ENCODE data around the gene MAFG.
"Not testable (repeated sequence)": the region's sequence is repeated elsewhere in the genome, so short reads cannot be mapped to it uniquely, and the experiment has no call there.

The MAFG gene

GRCh38 chr17:81958633-81959342 is 31.3 kb upstream of the MAFG start:
- no peak for DNase-seq (ENCODE audit: low read depth)

GRCh38 chr17:81957691-81958432 is 30.3 kb upstream of the MAFG start:
- DNase-seq (ENCODE audit: low read depth): no peak

DNA sequence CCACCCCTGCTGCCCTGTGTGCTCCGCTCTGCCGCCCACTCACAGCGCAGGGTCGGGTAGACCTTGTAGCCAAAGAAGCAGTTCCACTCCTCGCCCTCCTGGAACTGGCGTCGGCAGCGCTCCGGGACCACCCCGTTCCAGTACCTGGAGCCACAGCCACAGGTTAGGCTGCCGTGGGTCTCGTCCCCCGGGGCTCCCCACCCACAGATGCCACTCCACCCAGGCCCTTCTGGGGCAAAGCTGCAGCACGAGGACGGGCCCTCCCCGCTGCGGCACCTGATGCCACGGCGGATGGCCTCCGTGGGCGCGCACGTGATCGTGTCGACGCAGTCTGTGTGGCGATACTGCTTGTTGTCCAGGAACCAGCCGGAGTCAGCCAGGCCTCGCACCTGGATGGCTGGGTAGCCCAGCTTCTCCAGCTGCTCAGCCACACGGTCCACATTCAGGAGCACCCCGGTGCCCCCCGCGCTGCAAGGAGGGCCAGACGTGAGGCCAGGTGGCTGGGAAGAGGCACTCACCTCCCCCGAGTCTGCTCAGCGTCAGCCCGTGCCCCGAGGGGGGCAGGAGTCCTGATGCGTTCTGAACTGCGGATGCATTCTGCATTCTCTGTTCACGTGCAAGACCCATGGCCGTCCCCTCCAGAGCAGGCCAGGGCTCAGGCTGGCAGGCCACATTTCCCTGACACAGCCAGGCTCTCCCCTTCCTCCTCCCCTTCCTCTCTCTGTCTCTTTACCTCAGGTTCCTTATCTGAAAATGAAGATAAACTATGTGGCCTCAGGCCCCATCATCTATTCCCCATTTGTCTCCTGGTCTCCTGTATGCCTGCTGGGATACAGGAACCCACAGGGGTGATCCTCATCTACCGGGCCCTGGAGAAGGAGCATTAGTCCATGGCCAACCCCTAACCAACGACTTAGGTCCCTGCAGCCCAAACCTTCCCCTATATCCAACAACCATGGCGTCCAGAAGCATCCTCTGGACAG is 29.4 kb upstream of the MAFG start:
- DNase-seq (ENCODE audit: low read depth): no peak

DNA sequence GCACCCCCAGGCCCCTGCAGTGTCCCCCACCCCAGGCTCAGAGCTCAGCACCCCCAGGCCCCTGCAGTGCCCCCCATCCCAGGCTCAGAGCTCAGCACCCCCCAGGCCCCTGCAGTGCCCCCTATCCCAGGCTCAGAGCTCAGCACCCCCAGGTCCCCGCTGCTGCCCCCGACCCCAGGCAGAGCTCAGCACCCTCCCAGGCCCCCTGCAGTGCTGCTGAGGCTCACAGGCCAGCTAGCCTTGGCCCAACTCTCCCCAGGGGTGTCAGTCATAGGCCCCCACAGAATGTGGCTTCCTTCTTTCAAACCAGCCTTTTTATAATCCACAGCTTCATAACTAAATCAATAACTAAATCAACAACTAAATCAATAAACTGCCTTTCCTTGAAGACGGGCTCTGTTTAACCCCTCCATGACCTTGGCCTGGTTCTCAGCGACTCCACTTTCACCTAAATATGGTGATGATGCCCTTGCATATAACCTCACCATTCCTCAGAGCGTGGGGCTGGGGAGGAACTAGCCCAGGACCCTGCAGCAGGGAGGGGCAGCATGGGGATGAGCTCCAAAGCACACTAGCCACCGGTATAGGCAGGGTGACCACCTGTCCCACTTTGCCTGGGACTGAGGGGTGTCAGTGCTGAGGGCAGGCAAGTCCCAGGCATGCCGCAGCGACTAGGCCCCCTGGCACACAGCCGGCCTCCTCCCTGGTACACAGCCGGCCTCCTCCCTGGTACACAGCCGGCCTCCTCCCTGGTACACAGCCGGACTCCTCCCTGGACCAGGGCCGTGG is 28.4 kb upstream of the MAFG start:
- no peak for DNase-seq (ENCODE audit: low read depth)

DNA sequence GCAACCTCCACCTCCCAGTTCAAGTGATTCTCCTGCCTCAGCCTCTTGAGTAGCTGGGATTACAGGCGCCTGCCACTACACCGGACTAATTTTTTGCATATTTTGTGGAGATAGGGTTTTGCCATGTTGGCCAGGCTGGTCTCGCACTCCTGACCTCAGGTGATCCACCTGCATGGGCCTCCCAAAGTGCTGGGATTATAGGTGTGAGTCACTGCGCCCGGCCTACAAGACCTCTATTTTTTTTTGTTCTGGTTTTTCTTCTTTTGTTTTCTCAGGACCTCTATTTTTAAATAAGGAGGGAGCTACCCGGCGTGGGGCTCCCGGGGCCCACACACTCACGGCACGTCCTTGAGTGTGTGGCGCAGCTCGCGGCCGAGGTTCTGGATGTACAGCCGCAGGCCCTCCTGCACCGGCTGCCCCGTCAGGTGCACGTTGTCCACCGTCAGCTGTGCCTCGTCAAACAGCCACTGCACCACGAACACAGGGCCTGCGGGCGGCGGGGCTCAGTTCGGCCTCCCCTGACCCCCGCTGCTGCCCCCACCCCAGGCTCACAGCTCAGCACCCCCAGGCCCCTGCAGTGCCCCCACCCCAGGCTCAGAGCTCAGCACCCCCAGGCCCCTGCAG is 27.6 kb upstream of the MAFG start:
- no peak for DNase-seq (ENCODE audit: low read depth)

- DNase-seq (ENCODE audit: low read depth): no peak
Observed at GRCh38 chr17:81954131-81955057, 26.9 kb upstream of the MAFG start.

DNA sequence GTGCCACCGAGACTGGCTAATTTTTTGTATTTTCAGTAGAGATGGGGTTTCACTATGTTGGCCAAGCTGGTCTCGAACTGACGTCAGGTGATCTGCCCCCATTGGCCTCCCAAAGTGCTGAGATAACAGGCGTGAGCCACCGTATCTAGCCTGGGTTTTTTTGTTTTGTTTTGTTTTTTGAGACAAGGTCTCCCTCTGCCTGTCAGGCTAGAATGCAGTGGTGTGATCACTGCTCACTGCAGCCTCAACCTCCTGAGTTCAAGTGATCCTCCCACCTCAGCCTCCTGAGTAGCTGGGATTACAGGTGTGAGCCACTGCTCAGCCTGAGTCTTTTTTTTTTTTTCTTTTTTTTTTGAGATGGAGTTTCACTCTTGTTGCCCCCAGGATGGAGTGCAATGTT is 25.9 kb upstream of the MAFG start:
- not testable (repeated sequence) for DNase-seq (ENCODE audit: low read depth)

DNA sequence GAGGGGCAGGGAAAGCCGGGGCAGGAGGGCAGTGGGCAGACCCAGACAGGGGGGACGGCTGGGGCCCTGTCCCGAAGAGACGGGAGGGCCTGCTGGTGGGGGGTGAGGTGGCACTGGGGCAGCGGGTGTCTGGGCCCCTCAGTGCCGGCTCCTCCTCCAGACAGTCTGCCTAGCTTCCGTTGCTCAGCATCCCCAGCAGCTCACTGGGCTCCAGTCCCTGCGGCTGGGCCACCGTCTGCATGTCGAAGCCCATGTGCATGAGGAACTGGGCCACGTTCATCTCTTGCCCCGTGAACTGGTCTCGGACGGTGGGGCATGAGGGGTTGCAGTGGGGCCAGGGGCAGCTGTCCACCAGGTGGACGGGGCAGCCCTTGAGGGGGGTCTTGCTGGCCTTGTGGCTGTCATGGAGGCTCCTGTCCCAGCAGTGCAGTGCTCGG is 25.3 kb upstream of the MAFG start:
- DNase-seq (ENCODE audit: low read depth): no peak

DNA sequence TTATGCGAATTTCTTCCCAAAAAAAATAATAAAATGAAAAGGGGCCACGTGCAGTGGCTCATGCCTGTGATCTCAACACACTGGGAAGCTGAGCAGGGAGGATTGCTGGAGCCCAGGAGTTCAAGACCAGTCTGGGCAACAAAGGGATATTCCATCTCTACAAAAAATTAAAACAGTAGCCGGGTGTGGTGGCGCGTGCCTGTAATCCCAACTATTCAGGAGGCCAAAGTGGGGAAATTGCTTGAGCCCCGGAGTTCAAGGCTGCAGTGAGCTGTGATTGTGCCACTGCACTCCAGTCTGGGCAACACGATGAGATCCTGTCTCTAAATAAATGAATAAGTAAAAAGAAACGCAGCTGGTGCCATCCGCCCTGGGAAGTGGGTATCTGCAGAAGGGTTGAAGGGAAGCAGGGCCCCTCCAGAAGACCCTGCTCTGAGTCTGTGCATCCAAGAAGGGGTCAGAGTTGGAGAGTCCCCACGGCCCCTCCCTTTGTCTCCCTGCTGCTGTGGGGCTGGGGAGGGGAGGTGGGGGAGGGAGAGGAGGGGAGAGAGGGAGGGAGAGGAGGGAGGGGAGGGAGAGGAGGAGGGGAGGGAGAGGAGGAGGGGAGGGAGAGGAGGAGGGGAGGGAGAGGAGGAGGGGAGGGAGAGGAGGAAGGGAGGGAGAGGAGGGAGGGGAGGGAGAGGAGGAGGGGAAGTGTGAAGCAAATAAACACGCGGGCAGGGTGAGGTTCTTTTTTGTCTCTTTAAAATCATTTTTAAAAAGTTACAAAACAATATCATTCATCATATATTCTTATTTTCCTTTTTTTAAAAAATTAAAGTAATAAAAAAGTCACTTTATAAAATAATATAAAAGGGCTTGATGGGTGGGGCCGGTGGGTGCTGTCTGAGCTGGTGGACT is 24.5 kb upstream of the MAFG start:
- DNase-seq (ENCODE audit: low read depth): no peak

GRCh38 chr17:81950501-81950900 is 23.0 kb upstream of the MAFG start:
- DNase-seq (ENCODE audit: low read depth): no peak

DNA sequence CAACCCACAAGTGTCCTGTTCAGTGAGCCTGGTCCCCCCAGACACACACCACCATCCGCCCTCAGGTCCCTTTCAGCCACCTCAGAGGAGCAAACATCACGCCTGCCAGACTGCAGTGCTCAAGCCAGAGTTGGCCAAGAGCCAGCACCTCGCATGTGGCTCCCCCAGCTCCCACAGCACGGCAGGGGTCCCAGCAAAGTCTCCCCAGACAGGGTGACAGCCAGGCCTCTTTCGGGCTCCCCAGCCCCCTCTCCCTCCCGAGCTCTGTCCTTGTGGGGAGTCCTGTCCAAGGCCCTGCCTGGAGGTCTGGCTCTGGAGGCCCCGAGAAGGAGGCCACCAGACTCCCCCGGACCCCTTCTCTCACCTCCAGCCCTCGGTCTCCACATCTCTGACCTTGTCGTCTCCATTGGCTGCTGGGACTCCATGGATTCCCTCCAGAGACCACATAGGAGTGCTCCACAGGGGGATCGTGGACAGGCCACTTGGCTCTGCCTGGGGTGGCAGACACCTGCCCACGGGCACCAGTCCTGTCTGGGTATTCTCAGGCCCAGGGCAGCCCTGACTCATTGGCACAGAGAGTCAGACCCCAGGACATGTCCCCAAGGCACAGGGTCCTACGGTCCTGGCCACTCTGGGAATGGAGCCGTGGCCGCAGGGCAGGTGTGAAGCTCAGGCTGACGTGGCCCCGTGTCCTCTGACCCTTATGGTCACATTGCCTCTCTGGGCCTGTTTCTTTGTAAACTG is 21.3 kb upstream of the MAFG start:
- DNase-seq (ENCODE audit: low read depth): no peak

DNA sequence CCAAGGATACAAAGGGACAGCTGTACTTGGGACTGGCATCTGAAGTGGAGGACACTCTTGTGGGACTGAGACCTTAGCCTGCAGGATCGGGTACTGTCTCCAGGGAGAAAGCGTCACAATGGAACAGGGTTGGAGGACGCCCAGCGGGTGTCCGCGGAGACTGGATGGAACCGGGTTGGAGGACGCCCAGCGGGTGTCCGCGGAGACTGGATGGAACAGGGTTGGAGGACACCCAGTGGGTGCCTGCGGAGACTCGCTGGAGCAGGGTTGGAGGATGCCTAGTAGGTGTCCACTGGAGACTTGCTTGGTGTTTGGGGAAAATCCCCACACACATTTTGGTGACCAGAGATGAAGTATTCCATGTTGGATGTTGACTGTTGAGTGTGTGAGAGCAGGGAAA is 19.7 kb upstream of the MAFG start, which contains the start of gene MYADML2:
MYADML2 (minus strand) TSS at position 45 of the 400 bp plus-strand sequence. CDS start 5,492 bp downstream, outside the sequence.
- DNase-seq (ENCODE audit: low read depth): no peak

GRCh38 chr17:81944858-81945257 is 17.3 kb upstream of the MAFG start:
- no peak for DNase-seq (ENCODE audit: low read depth)

- DNase-seq (ENCODE audit: low read depth): no peak
Observed at GRCh38 chr17:81942167-81942553, 14.6 kb upstream of the MAFG start.

GRCh38 chr17:81941484-81942166 is 14.1 kb upstream of the MAFG start:
- no peak for DNase-seq (ENCODE audit: low read depth)

- DNase-seq (ENCODE audit: low read depth): no peak
Observed at GRCh38 chr17:81940538-81941483, 13.3 kb upstream of the MAFG start.

Measured in stimulated activated CD8-positive, alpha-beta memory T cell treated with anti-CD3 and anti-CD28 coated beads, Interleukin-12 subunit alpha, Interleukin-12 subunit beta, amount 100 ng/mL, for 1 hour (primary cell).